Spinal cord (tissue), 10 donors: ENCODE data around the gene LETM1. TPM values are rescaled to one million over a fixed set of nuclear protein-coding genes. Genes with fewer than 3 reads are reported as not detected.

Source experiments
- DNase-seq, 6 donors: peaks; one replicate each; pipeline versions ENCODE4 v3.0.0 to v3.0.0-alpha.2; 2013 to 2015; ENCODE audit warnings: low spot score in 6 of 6, low read depth in 4 of 6
- H3K27ac ChIP-seq: one replicate; pipeline ENCODE4 v1.5.1; 2013; ENCODE audit warnings: low read depth, low read length, control low read depth
- H3K27me3 ChIP-seq: one replicate; pipeline ENCODE4 v1.6.1; 2013; ENCODE audit warnings: low read length; ENCODE audit not compliant: control insufficient read depth, insufficient read depth
- H3K36me3 ChIP-seq: one replicate; pipeline ENCODE4 v1.6.1; 2013; ENCODE audit warnings: low read length; ENCODE audit not compliant: control insufficient read depth, insufficient read depth
- H3K4me1 ChIP-seq: one replicate; pipeline ENCODE4 v1.6.1; 2013; ENCODE audit warnings: low read length; ENCODE audit not compliant: control insufficient read depth, insufficient read depth
- H3K4me3 ChIP-seq: one replicate; pipeline ENCODE4 v1.5.1; 2013; ENCODE audit warnings: low read depth, low read length, control low read depth
- H3K9me3 ChIP-seq: one replicate; pipeline ENCODE4 v1.6.1; 2013; ENCODE audit warnings: low read length; ENCODE audit not compliant: control insufficient read depth, insufficient read depth
- WGBS: methylation state at CpG from one replicate; pipeline ENCODE4 v1.1.5; 2013; ENCODE audit warnings: missing lambda C conversion rate; ENCODE audit not compliant: insufficient coverage; 5-methylcytosine and 5-hydroxymethylcytosine counted together
- polyA plus RNA-seq, 2 donors: library from polyadenylated mRNA; unstranded; fragments of 120-200 nt; gene quantifications; one replicate each; pipeline ENCODE4 v1.2.1, GENCODE V29; 2013; ENCODE audit not compliant: insufficient read length in 2 of 2
- total RNA-seq, 2 donors: library from RNA; depleted of rRNA in 1 of 2; stranded (reverse); fragments of 120-200 nt in 1 of 2; fragments of >200 nt in 1 of 2; gene quantifications; one replicate each; pipeline versions ENCODE4 v1.2.3 to v1.2.4, GENCODE V29; 2013 to 2014
- donor health status: healthy.

Gene LETM1
- total and polyA plus RNA-seq, 4 donors: 29.3 to 50.0 (median 39.6) TPM

GRCh38 chr4:1793940-1794808, 61.8 kb downstream of the LETM1 start:
- Histone ChIP-seq H3K9me3 (no peaks in the 10 kb centered on the region), H3K27me3 (peaks cover 33% of the 10 kb centered on the region), H3K4me3 (peak overlapping the region; percentile 45), H3K36me3 (peaks cover 43% of the 10 kb centered on the region), H3K27ac (peak overlapping the region; percentile 52), H3K4me1 (peaks cover 58% of the 10 kb centered on the region)
- under 1% methylated on average over 101 of the region's 101 CpGs for WGBS
- no peak for DNase-seq

GRCh38 chr4:1793496-1793840, 62.5 kb downstream of the LETM1 start:
- Histone ChIP-seq H3K27ac (no peak overlapping the region), H3K4me3 (no peak overlapping the region)

DNA sequence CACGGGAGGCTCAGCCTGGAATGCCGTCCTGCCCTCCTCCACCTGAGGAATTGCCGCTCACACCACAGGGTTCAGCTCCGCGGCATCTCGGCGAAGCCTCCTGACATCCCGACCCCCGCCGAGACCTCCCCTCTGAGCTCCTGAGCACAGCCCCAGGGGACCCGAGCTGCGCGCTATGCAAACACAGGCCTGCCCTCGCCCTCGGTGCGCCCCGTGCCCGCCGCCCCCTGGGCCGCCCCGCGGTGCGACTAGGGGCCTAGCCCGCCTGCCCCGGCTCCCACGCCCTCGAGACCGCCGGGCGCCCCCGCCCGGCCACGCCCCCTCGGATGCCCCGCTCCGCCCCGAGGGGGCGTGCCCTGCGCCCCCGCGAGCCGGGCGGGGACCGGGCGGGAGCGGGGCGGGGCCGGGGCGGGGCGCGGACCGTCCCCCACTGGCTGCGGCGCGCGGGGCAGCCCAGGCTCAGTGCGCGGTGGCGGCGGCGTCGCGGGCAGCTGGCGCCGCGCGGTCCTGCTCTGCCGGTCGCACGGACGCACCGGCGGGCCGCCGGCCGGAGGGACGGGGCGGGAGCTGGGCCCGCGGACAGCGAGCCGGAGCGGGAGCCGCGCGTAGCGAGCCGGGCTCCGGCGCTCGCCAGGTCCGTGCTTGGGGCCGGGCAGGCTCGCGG, 63.0 kb downstream of the LETM1 start, which contains the start of gene FGFR3:
Gene FGFR3 (plus strand): TSS at position 462 of the 664 bp plus-strand sequence. CDS start 642 bp downstream, outside the sequence.
- H3K27ac ChIP-seq: peak within 1 kb of the TSS; percentile 52
- peaks cover 2% of the 10 kb centered on the region for H3K9me3 ChIP-seq
- H3K36me3 ChIP-seq: peaks cover 31% of the 10 kb centered on the region
- peaks cover 33% of the 10 kb centered on the region for H3K27me3 ChIP-seq
- peak within 1 kb of the TSS; percentile 45 for H3K4me3 ChIP-seq
- peak in 2 of 6 donors; percentile 45 to 76 for DNase-seq
- WGBS: under 1% methylated on average over 84 of the region's 95 CpGs
- peaks cover 51% of the 10 kb centered on the region for H3K4me1 ChIP-seq

More at GRCh38 chr4:1793496-1793840, 62.5 kb downstream of the LETM1 start:
- peaks cover 2% of the 10 kb centered on the region for H3K9me3 ChIP-seq
- 0% methylated on average over 36 of the region's 44 CpGs for WGBS
- peaks cover 51% of the 10 kb centered on the region for H3K4me1 ChIP-seq
- no peak for DNase-seq
- H3K27me3 ChIP-seq: peaks cover 33% of the 10 kb centered on the region
- H3K36me3 ChIP-seq: peaks cover 36% of the 10 kb centered on the region

- peak in 1 of 6 donors; percentile 43 for DNase-seq
- Histone ChIP-seq H3K4me1 (peaks cover 51% of the 10 kb centered on the region), H3K27ac (no peak overlapping the region), H3K27me3 (peaks cover 33% of the 10 kb centered on the region), H3K4me3 (no peak overlapping the region), H3K36me3 (peaks cover 27% of the 10 kb centered on the region), H3K9me3 (peaks cover 2% of the 10 kb centered on the region)
- WGBS: 33% methylated on average over 26 of the region's 29 CpGs
These were observed 63.7 kb downstream of the LETM1 start for GRCh38 chr4:1792158-1792831.

DNA sequence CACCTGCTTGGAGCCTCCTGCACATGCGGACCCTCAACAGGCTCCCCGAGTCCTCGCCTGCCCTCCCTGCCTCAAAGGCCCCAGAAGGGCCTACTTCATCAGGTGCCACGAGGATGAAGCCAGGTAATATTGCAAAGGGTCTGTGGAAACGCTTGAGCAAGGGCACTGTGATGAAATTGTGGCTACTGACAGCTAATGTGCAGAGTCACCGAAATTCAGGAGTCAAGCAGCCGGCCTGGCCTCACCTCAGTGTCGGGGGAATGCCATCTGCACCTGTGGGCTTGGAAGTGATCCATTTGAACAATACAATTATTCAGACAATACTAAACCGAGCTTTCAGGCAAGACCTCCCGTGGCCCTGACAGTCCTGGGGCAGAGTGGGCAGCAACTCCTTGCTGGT, 66.0 kb downstream of the LETM1 start:
- H3K4me3 ChIP-seq: no peak overlapping the region
- no peak for DNase-seq
- no peak overlapping the region for H3K27ac ChIP-seq
- peaks cover 2% of the 10 kb centered on the region for H3K9me3 ChIP-seq
- 84% methylated on average over 10 of the region's 10 CpGs for WGBS
- H3K27me3 ChIP-seq: peaks cover 17% of the 10 kb centered on the region
- H3K36me3 ChIP-seq: peaks cover 15% of the 10 kb centered on the region
- peaks cover 38% of the 10 kb centered on the region for H3K4me1 ChIP-seq

GRCh38 chr4:1789552-1789951, 66.4 kb downstream of the LETM1 start:
- Histone ChIP-seq H3K9me3 (peaks cover 2% of the 10 kb centered on the region), H3K27ac (no peak overlapping the region), H3K27me3 (peaks cover 16% of the 10 kb centered on the region), H3K4me1 (peaks cover 41% of the 10 kb centered on the region), H3K4me3 (no peak overlapping the region), H3K36me3 (peaks cover 14% of the 10 kb centered on the region)
- WGBS: 81% methylated on average over 13 of the region's 21 CpGs
- no peak for DNase-seq

- no peak overlapping the region for H3K4me3 ChIP-seq
- peaks cover 11% of the 10 kb centered on the region for H3K27me3 ChIP-seq
- H3K27ac ChIP-seq: no peak overlapping the region
- peaks cover 47% of the 10 kb centered on the region for H3K4me1 ChIP-seq
- peaks cover 8% of the 10 kb centered on the region for H3K36me3 ChIP-seq
- WGBS: 46% methylated on average over 8 of the region's 13 CpGs
- DNase-seq: no peak
- H3K9me3 ChIP-seq: peaks cover 2% of the 10 kb centered on the region
These were observed 67.5 kb downstream of the LETM1 start for GRCh38 chr4:1788254-1788973.

DNA sequence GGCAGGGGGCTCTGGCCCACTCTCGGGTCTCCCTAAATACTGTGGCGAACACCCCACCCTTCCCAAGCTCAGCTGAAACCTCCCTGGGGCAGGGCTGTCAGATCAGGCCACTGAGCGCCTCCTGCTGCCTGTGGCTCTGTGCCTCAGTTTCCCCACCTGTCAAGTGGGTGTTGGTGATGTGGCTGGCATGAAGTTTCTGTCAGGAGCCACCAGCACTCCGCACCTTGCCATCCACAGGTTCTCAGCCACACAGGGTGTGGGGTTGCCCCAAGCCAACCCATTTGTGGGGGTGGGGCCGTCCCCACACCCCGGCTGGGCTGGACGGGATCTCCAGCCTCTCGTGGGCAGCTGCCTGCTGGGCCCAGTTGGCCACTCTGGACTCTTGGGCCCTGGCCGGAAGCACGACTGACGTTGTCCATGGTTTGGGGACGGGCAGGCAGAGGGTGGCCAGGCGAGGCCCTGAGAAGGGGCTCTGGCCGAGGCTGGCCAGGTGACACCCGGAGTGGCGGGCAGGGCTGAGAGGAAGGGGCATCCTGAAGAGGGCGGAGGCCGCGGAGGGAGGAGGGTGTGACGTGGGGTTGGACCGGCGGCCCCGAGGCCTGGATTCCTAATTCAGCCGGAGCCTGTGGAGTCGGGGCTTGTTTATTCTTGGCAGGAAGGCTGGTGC, 68.4 kb downstream of the LETM1 start:
- 57% methylated on average over 15 of the region's 25 CpGs for WGBS
- Histone ChIP-seq H3K27me3 (peaks cover 8% of the 10 kb centered on the region), H3K27ac (no peak overlapping the region), H3K9me3 (peaks cover 2% of the 10 kb centered on the region), H3K4me3 (no peak overlapping the region), H3K36me3 (peaks cover 8% of the 10 kb centered on the region), H3K4me1 (peaks cover 50% of the 10 kb centered on the region)
- no peak for DNase-seq
